Astrocyte (in vitro differentiated cells and primary cell): ENCODE data around the gene ZMYND8.
"Not testable (repeated sequence)": the region's sequence is repeated elsewhere in the genome, so short reads cannot be mapped to it uniquely, and the experiment has no call there.

Experiments used
- EZH2 ChIP-seq: IDR thresholded peaks from 2 replicates; pipeline ENCODE4 v1.6.1; 2012; ENCODE audit warnings: mild to moderate bottlenecking, low read length, inconsistent platforms; ENCODE audit not compliant: insufficient read depth
- TF ChIP-seq, protein P1 (sequence below): IDR thresholded peaks from 2 replicates; pipeline ENCODE4 v1.5.1; 2011; ENCODE audit warnings: low read depth, mild to moderate bottlenecking, inconsistent platforms, low read length, moderate library complexity; ENCODE audit not compliant: insufficient read depth

DNA sequence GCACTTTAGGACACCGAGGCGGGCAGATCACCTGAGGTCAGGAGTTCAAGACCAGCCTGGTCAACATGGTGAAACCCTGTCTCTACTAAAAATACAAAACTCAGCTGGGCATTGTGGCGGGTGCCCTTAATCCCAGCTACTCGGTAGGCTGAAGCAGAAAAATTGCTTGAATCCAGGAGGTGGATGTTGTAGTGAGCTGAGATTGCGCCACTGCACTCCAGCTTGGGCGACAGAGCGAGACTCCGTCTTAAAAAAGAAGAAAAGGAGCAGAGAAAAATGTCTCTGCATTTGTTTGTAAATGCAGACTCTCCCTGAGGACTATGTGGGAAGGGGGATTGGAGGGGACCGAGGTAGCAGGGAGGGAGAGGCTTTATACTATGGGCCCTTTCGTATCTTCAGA lies 149.9 kb downstream of the ZMYND8 start:
- TF ChIP-seq, protein P1, sequence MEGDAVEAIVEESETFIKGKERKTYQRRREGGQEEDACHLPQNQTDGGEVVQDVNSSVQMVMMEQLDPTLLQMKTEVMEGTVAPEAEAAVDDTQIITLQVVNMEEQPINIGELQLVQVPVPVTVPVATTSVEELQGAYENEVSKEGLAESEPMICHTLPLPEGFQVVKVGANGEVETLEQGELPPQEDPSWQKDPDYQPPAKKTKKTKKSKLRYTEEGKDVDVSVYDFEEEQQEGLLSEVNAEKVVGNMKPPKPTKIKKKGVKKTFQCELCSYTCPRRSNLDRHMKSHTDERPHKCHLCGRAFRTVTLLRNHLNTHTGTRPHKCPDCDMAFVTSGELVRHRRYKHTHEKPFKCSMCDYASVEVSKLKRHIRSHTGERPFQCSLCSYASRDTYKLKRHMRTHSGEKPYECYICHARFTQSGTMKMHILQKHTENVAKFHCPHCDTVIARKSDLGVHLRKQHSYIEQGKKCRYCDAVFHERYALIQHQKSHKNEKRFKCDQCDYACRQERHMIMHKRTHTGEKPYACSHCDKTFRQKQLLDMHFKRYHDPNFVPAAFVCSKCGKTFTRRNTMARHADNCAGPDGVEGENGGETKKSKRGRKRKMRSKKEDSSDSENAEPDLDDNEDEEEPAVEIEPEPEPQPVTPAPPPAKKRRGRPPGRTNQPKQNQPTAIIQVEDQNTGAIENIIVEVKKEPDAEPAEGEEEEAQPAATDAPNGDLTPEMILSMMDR = not testable (repeated sequence)
- TF ChIP-seq EZH2 = not testable (repeated sequence)
